CD1c-positive myeloid dendritic cell (primary cell): ENCODE measurements around the gene FARP1.

ENCODE experiments used
- DNase-seq: peaks from one replicate; pipeline ENCODE4 v3.0.0-alpha.2; 2016; ENCODE audit errors: extremely low spot score

Gene FARP1

GRCh38 chr13:98445340-98446233, 302.7 kb downstream of the FARP1 start:
- DNase-seq: peak; percentile 71

- no peak for DNase-seq
These were observed 303.3 kb downstream of the FARP1 start for GRCh38 chr13:98446234-98446621.

DNA sequence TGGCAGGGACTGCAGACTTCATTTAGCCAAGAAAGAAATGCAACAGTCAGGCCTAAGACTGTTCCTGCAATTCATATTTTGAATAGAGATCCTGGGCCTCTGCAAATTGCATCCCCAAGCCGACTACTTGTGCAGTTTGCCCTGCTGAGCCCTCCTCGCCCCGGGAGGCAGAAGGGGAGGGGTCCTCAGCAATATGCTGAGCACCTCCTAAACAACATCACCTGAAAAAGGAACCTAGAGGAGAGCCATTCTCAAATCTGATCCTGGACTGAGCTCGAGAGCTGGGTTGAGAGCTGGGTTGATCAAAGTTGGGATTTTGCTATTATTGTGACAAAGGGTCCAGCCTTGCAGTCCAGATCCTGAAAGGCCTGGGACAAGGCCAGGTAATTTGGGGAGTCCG, 304.2 kb downstream of the FARP1 start:
- no peak for DNase-seq

DNA sequence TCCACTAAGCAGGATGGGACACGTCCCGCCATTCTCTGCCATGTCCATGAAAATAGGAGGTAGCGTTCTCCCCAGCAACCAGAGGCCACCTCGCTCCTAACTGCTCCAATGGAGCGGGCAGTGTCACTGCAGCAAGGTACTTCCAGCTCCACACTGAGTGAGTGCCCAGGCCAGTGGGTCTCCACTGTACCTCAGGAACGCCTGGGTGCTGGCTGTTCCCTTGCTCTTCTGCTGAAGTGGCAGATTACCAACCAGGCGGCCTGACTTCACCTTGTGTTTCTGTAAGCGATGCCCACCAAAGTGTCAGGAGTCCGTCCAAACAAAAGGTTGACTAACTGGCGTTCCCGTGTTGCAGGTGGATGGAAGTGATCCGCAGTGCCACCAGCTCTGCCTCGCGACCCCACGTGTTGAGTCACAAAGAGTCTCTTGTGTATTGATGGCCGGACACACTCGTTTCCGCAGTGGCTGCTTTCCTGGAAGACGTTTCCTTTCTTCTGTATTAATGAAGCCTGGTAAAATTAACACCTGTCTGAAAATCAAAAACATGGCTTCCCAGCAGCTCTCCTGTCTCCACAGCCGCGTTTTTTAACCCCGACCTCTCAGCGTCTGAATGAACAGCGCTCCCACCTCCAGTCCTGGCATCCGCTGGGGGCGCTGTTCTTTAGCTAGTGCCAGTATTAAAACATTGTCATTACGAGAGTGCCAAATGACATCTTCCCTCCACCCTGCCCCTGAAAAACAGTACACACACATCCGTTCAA, 305.2 kb downstream of the FARP1 start:
- no peak for DNase-seq

- DNase-seq: no peak
These were observed 305.7 kb downstream of the FARP1 start for GRCh38 chr13:98448642-98448928.

DNA sequence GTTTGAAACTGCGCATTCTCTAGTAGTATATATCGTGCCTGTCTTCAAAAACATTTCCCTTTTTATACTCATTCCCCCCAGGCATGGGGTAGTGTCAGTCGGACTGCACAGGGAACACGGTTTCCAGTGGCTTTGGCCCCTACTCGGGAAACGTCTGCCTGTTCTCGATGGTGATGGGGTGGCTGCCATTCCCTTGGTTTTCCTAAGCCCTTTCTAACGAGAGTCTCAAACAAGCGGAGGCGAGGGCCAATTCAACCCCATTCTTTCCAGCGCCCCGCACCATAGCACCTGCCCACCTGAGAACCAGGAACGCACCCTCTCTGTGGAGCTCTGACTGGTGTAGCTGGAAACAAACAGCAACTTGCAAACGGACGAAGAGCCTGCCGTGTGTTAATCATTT, 306.4 kb downstream of the FARP1 start:
- no peak for DNase-seq

- no peak for DNase-seq
These were observed 307.1 kb downstream of the FARP1 start for GRCh38 chr13:98450026-98450425.

- DNase-seq: no peak
These were observed 307.7 kb downstream of the FARP1 start for GRCh38 chr13:98450539-98451111.

DNA sequence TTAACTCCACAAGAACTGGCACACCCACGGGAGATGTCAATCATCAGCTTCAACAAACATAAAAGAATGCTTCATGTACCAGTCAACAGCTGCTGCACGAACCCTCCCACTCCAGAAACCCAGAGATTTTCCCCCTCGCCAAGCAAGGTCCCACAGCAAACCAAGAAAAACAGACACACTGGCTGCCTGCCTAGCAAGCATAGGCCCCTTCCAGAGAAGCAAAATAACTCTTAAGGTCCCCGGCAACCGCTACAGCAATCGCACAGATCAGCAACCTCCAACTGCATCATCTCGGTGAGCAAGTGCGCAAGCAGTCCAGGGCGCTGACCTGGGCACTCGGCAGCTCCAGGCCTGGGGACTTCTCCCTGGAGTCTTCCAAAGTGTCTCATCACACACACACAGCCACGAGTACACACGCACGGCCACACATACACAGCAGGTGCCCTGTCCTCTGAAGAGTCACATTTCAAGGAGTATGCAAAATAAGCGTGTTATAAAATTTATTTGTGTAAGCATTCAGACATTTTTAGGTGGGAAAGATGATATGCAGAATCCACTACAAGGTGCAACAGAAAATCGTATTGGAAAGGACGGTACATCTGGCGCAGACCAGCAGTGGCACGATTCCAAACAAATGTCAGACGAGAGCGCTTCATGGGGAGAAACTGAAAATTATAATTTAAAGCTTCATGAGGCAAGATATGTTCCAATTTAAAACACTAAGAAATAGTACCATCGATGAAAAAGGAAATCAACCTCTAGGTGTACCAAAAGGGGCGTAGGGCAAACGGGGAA, 309.0 kb downstream of the FARP1 start:
- no peak for DNase-seq

GRCh38 chr13:98452851-98453843, 310.3 kb downstream of the FARP1 start:
- no peak for DNase-seq

DNA sequence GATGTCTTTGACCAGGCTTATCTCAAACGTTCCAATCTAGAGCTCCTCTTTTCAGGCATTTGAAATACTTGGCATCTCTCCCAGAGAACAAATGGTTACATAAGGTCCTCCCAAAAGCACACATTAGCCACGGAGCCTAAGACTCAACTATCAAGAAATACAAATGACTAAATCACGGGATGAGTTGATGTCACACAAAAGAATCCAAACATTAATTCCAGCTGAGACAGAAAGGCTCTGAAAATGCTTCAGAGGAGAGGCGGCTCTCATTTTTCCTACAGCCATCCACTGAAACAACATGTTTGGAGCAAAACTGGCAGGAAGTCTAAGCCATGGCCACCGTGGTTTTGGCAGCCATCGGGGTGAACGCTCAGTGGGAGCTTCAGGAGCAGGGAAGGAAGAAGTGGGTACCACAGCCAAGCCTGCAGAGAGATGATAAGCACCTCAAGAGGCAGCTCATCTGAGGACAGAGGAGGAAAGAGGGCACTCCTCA, 311.5 kb downstream of the FARP1 start:
- no peak for DNase-seq

DNA sequence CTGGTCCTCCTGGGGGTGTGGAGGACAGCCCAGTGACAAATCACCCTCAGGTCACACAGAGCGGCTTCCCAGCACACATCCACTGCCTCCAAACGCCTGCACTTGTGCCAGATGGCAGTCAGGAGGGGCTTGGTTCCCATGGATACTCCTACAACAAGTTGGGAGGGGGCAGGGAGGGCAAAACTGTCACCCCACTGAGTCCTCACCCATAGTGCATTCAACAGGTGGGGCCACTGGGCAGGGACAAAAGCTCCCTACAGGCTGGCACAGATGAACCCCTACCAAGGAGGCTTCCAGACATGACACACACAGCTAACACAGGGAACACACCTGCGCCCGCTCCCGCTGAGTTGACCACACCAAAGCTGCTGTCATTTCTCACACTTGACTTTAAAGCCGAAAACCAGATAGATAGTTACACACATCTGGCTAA, 313.5 kb downstream of the FARP1 start:
- no peak for DNase-seq

DNA sequence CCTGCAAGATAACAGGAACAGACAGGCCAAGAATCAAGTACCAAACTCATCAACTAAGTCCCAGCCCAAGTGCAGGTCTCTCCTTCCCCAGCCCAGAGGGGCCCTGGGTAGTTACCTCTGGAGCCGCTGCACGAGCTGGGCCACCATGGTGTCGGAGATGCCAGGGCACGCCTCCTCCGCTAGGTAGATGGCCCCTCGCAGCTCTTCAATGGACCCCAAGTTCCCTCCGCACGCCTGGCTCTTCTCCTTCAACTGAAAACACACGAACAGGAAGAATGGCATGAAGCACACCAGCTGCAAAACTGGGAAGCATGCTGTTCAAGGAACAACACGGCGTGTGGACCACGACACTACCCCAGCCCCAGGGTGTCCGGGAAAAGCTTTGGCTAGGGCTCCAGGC, 314.2 kb downstream of the FARP1 start:
- DNase-seq: no peak

DNA sequence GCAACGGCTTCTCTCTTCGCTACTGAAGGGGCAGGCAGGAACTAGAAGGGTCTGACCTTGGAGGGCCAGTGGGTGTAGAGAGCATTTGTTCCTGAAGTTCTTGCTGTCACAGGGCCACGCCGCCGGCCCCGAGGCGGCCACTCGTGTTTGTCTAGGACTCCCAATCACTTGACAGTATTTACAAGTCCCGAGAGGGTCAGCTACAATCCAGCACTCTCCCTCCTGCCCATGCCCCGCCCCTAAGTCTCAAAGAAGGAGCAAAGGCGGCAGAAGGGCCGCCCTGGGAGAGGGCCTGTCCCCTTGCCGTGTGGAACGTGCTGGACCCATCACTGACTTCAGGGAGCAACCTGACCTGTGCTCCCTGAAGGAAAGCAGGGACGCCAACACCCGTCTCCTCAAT, 315.5 kb downstream of the FARP1 start:
- no peak for DNase-seq

DNA sequence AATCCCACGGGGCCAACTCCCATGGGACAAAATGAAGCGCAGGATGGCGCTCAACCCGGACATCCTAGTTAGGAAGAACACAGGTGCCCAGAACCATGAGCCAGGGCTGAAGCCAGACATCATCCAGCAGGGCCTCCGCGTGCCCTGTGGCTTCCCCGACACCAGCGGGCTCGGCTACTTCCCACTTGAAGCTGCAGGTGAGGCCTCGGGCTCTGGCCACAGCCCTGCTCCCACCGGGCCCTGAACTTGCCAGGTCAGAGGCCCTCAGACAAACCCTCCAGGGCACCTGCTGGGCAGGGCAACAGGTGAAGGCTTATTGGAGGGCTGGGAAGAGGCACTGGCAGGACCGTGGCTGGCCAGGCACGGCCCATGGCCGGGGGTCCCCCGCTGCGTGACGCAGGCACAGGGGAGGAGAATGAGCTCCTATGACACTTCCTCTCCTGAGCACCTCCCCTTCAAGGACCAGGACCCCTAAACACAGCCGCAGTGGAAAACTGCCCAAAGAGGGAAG, 316.3 kb downstream of the FARP1 start:
- DNase-seq: no peak

DNA sequence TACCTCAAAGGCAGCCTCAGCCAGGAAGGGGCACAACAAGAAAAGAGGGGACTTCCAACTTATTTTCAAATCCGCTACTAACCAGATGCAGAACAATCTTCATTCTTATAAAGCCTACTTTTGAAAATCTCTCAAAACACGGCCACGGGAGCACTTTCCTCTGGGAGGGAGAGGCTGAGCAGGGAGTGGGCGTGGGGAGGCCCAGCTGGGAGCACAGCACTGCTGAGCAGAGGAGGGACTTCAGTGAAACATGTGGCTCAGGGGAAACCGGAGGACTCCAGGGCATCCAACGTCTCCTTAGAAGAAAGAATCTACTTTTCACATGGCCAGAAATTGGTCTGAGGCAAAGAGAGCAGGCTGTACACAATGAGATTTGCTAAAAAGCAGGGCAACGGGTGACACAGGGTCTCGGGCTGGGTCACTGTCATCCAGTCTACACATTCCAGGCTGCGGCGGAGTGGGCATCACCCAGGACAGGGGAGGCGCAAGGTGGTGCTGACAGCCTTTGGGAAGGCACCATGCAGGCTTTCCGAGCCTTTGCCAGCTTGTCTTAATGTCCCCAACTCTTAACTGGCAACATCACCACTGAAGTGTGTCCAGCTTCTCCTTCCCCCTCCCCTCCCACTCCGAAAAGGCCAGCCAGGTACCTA, 317.0 kb downstream of the FARP1 start:
- DNase-seq: no peak

GRCh38 chr13:98460516-98460915, 317.6 kb downstream of the FARP1 start:
- no peak for DNase-seq

GRCh38 chr13:98461486-98462240, 318.8 kb downstream of the FARP1 start:
- DNase-seq: no peak

DNA sequence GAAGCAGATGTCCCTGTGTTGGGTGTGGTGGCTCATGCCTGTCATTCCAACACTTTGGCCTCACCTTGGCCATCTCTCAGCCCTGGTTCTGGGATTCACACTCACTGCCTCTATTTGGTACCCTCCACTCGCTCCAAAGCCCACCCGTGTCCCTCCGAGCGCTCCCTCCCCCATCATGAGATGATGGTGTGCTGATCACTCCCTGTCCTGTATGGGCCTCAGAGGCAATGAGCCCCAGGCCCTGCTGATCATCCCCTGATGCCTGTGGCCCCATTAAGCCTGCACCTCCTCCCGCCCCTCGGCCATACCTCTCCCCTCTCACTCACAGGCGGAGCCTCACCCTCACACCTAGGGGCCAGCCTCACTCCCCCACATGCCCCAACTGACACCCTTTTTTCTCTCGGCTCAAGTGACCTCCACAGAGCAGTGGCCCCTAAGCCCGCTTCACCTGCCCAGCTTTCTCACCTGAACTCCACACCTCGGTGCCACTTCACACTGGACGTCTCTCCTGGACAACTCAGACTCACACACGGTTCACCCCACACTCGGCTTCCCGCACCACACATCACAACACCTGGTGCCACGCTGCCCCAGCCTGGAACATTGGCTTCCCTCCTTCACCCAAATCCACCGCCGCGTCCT, 319.5 kb downstream of the FARP1 start:
- no peak for DNase-seq
